Gastrocnemius medialis (tissue), 4 donors: ENCODE data around the gene DLG4. TPM values are rescaled to one million over a fixed set of nuclear protein-coding genes. Genes with fewer than 3 reads are reported as not detected.

Source experiments
- ATAC-seq, 2 donors: fragments of 150-250 bp; one replicate each; pipeline ENCODE4 v1.9.1; 2016
- DNase-seq, 2 donors: peaks; one replicate each; pipeline ENCODE4 v3.0.0-alpha.2; 2019
- H3K27ac ChIP-seq, 4 donors: fragments of 200-600 bp; sonication (generic); 1 replicate in 1 of 4; 2 replicates in 3 of 4; pipeline ENCODE4 v1.5.1; 2016 to 2018; ENCODE audit warnings: mild to moderate bottlenecking in 2 of 4, moderate library complexity in 1 of 4
- H3K27me3 ChIP-seq, 3 donors: fragments of 200-600 bp; sonication (generic) in 2 of 3; 1 replicate in 1 of 3; 2 replicates in 2 of 3; pipeline versions ENCODE4 v1.5.1 to v1.6.0; 2016 to 2019; ENCODE audit warnings: mild to moderate bottlenecking in 1 of 3, moderate library complexity in 1 of 3
- H3K36me3 ChIP-seq, 2 donors: fragments of 200-600 bp; sonication (generic) in 1 of 2; one replicate each; pipeline ENCODE4 v1.5.1; 2017 to 2018
- H3K4me1 ChIP-seq, 2 donors: fragments of 200-600 bp; sonication (generic) in 1 of 2; one replicate each; pipeline ENCODE4 v1.5.1; 2016 to 2017; ENCODE audit warnings: mild to moderate bottlenecking in 2 of 2
- H3K4me3 ChIP-seq, 4 donors: fragments of 200-600 bp; sonication (generic) in 3 of 4; 1 replicate in 1 of 4; 2 replicates in 3 of 4; pipeline ENCODE4 v1.5.1; 2016 to 2019; ENCODE audit warnings: mild to moderate bottlenecking in 2 of 4
- H3K9me3 ChIP-seq, 3 donors: fragments of 200-600 bp; sonication (generic) in 2 of 3; 1 replicate in 1 of 3; 2 replicates in 2 of 3; pipeline ENCODE4 v1.5.1; 2016 to 2019
- POLR2A ChIP-seq, 2 donors: fragments of 450-650 bp; IDR thresholded peaks; one replicate each; pipeline ENCODE4 v1.6.1; 2017; ENCODE audit warnings: antibody characterized with exemption in 2 of 2, mild to moderate bottlenecking in 2 of 2, moderate library complexity in 2 of 2
- in situ Hi-C, 4 donors: fragments of 200-750 bp; cut with MboI; loops; one replicate each; pipeline versions ENCODE4 v1.15.0 to v1.8.0; 2017; ENCODE audit warnings: low sequenced_read_pairs in 4 of 4
- intact Hi-C: fragments of 100-400 bp; cut with DNase I; formaldehyde crosslinking; loops from one replicate; pipeline ENCODE4 v1.15.1; 2023; ENCODE audit warnings: low total_unique reads
- total RNA-seq, 4 donors: library from RNA; depleted of rRNA; stranded (reverse); fragments of >200 nt; gene quantifications; one replicate each; pipeline versions ENCODE4 v1.1.0 to v1.2.3, GENCODE V29; 2016
- TF ChIP-seq, protein P1 (sequence below), 5 experiments: fragments of 450-650 bp in 3 of 5; fragments of 200-600 bp in 2 of 5; sonication (generic) in 2 of 5; IDR thresholded peaks in 4 of 5; conservative IDR thresholded peaks in 1 of 5; 1 replicate in 4 of 5; 2 replicates in 1 of 5; pipeline ENCODE4 v1.5.1; 2016 to 2019; ENCODE audit warnings: antibody characterized with exemption in 5 of 5, mild to moderate bottlenecking in 3 of 5, moderate library complexity in 3 of 5

Gene DLG4
- total RNA-seq, 4 donors from 2014 or later = 3.5 to 6.7 (median 5.3) TPM

DNA sequence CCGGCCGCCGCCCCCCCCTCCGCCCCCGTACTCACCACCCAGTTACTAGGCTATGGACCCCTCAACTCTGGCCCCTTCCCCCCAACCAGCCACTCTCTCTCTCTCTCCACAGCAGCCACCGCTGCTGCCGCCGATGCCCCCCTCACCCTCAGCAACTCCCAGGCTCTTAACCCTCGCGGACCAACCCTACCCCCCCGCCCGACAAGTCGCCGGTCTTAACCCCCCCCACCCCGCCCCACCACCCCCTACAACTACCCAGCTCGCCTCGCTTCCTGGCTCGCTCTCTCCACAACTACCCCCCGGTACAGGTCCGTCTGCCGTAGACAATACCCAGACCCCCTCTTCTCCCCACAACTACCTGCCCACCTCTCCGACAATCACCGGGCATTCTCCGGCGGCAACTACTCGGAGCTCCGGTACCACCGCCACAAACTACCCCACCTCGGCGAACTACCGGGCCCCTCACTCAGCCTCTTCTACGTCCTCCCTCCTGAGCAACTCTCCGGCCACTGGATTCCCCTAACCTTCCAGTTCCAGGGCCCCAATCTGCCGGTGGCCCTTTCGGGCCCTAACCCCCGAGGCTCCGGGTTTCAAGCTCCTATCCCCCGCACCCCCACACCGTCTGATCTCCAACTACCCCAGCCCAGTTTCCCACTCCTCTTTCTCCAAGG is 18.9 kb upstream of the DLG4 start:
- peaks cover 36 to 45% of the 10 kb centered on the region in 2 donors for H3K4me1 ChIP-seq
- H3K4me3 ChIP-seq = peak overlapping the region; percentile 78 to 100 (median 98)
- peak overlapping the region; percentile 92 to 99 (median 95) for H3K27ac ChIP-seq
- no peaks in the 10 kb centered on the region for H3K9me3 ChIP-seq
- ATAC-seq (no peak), DNase-seq (peak in 1 of 2 donors; percentile 45)
- peaks cover 0 to 29% of the 10 kb centered on the region in 2 donors for H3K36me3 ChIP-seq
- TF ChIP-seq POLR2A (IDR thresholded peaks at IDR 0.05) = no peak
- TF ChIP-seq, protein P1, sequence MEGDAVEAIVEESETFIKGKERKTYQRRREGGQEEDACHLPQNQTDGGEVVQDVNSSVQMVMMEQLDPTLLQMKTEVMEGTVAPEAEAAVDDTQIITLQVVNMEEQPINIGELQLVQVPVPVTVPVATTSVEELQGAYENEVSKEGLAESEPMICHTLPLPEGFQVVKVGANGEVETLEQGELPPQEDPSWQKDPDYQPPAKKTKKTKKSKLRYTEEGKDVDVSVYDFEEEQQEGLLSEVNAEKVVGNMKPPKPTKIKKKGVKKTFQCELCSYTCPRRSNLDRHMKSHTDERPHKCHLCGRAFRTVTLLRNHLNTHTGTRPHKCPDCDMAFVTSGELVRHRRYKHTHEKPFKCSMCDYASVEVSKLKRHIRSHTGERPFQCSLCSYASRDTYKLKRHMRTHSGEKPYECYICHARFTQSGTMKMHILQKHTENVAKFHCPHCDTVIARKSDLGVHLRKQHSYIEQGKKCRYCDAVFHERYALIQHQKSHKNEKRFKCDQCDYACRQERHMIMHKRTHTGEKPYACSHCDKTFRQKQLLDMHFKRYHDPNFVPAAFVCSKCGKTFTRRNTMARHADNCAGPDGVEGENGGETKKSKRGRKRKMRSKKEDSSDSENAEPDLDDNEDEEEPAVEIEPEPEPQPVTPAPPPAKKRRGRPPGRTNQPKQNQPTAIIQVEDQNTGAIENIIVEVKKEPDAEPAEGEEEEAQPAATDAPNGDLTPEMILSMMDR (IDR thresholded peaks at IDR 0.05 in 4 of 5, conservative IDR thresholded peaks at IDR 0.05 in 1 of 5) = no peak
- no peaks in the 10 kb centered on the region for H3K27me3 ChIP-seq
- in situ Hi-C loops = no loop called here
- intact Hi-C loops = loop anchor here (5.0 kb wide), 1 partner anchor 604 kb away; no protein-coding TSS in a partner anchor

DNA sequence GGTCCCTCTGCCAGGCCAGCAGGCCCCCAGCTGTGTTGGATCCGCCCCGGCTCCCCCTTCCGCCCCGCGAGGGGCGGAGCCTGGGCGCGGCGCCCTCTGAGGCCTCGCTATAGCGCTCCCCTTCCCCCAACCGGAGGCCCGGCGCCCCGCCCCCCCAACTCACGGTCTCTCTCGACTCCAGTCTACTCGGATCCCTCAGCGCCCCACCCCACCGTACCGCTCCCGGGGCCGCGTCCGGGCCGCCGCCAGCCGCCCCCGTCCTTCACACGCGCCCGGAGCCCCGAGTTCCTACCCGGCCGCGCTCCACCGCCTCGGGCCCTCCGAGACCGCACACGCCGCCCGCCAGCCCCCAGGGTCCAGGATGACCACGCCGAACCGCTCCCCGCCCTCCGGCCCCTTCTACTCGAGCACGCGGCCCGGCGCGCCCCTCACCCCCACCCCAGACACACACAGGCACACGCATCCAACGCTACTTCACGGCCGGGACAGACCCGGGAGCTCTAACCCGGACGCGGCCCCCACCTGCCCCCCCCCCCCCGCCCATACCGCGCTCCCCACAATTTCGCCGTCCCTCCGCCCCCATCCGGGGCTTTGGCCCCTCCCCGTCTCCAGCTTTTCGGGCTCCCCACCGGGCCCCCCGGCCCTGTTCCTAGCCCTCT is 18.3 kb upstream of the DLG4 start:
- Histone ChIP-seq H3K9me3 (no peaks in the 10 kb centered on the region), H3K27ac (peak overlapping the region; percentile 92 to 99 (median 95)), H3K36me3 (peaks cover 0 to 29% of the 10 kb centered on the region in 2 donors), H3K27me3 (no peaks in the 10 kb centered on the region), H3K4me1 (peaks cover 38 to 47% of the 10 kb centered on the region in 2 donors), H3K4me3 (peak overlapping the region; percentile 78 to 100 (median 98))
- intact Hi-C loops = loop anchor here (5.0 kb wide), 1 partner anchor 604 kb away; no protein-coding TSS in a partner anchor
- TF ChIP-seq, protein P1 (IDR thresholded peaks at IDR 0.05 in 4 of 5, conservative IDR thresholded peaks at IDR 0.05 in 1 of 5) = no peak
- TF ChIP-seq POLR2A (IDR thresholded peaks at IDR 0.05) = peak; percentile 11 to 14
- DNase-seq (peak; percentile 63 to 74), ATAC-seq (no peak)
- in situ Hi-C loops = no loop called here

DNA sequence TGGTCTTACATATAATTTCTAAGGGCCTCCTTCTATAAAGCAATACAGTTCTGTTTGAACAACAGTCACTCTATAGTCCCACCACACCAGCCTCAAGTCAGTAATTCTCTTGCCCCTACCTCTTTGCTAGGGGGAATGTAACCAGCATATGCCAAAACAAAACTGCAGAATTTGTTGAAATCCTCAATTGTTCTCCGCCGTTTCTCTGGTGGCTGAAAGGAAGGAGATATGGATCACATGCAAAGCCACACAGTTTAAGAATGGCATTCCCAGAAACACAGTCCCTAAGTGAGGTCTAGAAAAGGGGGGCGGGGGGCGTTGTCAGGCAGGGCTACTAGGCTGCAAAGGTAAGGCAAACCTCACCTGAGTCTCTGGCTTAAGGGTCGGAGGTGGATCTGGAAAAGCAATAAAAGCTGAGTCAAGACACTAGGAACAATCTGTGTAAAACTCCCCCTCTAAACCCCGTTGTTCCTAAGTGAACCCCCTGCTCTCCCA is 17.7 kb upstream of the DLG4 start:
- Histone ChIP-seq H3K4me1 (peaks cover 44 to 53% of the 10 kb centered on the region in 2 donors), H3K27ac (peak overlapping the region; percentile 92 to 99 (median 95)), H3K9me3 (no peaks in the 10 kb centered on the region), H3K36me3 (peaks cover 0 to 29% of the 10 kb centered on the region in 2 donors), H3K27me3 (no peaks in the 10 kb centered on the region), H3K4me3 (peak overlapping the region; percentile 78 to 100 (median 98))
- no peak for ATAC-seq
- no peak for DNase-seq
- no peak for TF ChIP-seq POLR2A (IDR thresholded peaks at IDR 0.05)
- TF ChIP-seq, protein P1 (IDR thresholded peaks at IDR 0.05 in 4 of 5, conservative IDR thresholded peaks at IDR 0.05 in 1 of 5) = no peak
- intact Hi-C loops (loop anchor here (5.0 kb wide), 1 partner anchor 605 kb away; no protein-coding TSS in a partner anchor), in situ Hi-C loops (no loop called here)

DNA sequence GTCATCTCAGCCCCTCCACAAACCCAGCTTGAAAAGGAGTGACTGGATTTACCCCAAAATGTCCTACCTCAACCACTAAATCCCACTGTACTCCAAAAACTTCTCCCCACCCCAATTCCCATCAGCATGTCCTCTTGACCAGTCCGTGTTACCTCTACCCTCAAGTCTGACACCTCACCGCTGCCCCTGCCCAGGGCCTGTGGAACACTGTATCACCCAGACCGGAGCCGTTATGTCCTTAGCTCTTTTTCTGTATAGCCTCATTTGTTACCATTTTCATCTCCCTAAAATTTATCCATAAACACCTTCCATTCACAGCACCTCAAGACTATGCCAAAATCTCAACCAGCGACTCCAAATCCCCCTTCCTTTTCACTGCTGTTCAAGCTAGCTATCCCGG is 17.2 kb upstream of the DLG4 start:
- in situ Hi-C loops (no loop called here), intact Hi-C loops (loop anchor here (5.0 kb wide), 1 partner anchor 605 kb away; no protein-coding TSS in a partner anchor)
- no peak for DNase-seq

More for the DNA sequence above, 17.2 kb upstream of the DLG4 start:
- Histone ChIP-seq H3K9me3 (no peaks in the 10 kb centered on the region), H3K27ac (peak overlapping the region; percentile 92 to 99 (median 95)), H3K27me3 (no peaks in the 10 kb centered on the region), H3K4me3 (no peak overlapping the region), H3K4me1 (peaks cover 49 to 58% of the 10 kb centered on the region in 2 donors), H3K36me3 (peaks cover 0 to 29% of the 10 kb centered on the region in 2 donors)
- no peak for TF ChIP-seq POLR2A (IDR thresholded peaks at IDR 0.05)
- TF ChIP-seq, protein P1 (IDR thresholded peaks at IDR 0.05 in 4 of 5, conservative IDR thresholded peaks at IDR 0.05 in 1 of 5) = no peak
- ATAC-seq = no peak
